ENCODE results near the gene LIMCH1.

Gene LIMCH1

DNA sequence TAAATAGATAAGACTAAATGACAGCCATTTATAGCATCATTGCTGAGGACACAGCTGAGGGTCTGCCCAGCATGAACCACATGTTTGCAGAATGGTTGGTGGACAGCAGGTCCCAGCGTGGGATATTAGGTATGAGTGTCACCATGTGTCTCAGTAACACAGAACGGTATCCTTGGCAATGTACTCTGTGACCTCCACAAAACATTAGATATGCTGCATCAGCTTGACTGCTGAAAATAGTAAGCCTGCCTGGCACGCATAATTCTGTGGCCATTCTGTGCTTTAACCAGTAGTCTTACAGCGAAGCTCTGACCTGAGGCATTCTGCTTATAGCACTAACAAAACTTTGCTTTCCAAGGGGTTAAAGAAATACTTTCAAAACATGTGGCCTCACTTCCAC, 32.0 kb downstream of the LIMCH1 start:
- no peak for DNase-seq

DNA sequence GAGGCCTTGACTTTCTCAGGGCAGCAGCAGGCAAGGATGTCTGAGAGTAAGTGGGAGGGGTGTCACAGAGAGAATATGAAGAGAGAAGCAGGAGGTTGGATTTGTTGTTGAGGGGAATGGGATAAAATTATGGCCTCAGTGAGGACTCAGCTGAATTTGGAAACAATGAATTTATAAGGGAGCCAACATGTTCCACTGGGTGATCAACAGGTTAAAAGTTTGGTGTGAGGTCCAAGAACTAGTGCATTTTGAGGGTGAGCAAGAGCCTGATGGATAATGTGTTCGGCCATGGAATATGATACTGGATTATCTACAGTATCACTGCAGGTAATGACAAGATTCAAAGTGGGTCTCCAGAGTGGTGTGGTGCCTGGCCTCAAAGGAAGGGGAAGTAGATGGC, 33.5 kb downstream of the LIMCH1 start:
- DNase-seq: no peak

DNA sequence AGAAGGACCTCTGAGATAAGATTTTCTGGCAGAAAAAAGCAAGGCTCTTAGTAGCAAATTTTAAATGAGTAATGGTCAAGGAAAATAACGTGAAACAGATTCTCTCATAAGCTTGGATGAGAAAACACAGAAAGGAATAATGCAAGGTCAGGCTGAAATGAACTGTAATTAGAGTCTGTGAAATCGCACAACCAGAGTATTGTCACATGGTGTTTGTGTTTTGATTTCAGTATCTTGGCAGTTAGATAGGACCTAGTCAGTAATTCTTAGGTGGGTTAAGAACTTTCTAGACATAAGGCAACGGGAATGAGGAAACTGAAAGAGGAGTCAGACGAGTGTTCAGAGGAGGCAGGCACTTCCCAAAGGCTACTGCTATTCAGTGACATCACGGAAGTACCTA, 34.6 kb downstream of the LIMCH1 start:
- DNase-seq: no peak

GRCh38 chr4:41572956-41573355, 35.0 kb downstream of the LIMCH1 start:
- DNase-seq: no peak

DNA sequence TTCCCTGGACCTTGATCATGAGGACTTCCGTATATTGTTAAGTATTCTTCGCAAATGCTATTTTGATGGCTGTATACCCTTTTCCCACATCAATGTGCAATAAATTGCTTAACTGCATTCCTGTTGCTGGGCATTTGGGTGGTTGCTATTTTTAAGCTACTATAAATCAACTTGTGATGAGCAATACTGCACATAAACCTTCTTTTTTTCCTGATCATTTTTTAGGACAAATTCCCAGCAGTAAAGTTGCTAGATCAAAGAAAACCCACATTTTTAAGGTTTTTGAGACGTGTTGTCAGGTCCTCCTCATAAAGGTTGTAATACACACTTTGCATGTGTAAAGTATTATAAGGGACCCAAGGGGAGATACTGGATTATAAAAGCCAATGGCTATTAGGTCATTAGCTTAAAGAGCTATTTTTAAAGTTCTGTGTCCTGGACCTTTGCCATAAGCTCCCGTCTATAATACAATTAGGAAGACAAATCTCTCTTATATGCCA, 35.6 kb downstream of the LIMCH1 start:
- no peak for DNase-seq

- no peak for DNase-seq
Measured at GRCh38 chr4:41575207-41575606, 37.2 kb downstream of the LIMCH1 start.

GRCh38 chr4:41575665-41576064, 37.7 kb downstream of the LIMCH1 start:
- no peak for DNase-seq

DNA sequence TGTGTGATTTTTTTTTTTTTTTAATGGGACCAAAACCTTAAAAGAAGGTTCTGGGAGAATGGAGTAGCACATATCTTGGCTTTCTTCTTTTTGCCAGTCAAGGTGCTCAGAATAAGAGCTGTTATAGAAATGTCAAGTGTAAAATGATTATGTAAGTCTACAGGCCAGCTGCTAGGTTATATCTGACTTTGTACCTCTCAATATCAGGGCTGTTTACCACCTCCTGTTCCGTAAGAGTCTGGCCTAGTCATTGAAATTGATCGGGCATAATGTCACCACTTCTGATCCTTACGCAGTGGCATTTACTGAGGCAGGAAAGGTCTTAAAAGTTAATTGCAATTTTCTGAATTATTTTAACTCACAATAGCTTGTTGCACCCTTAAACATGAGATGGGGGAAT, 41.1 kb downstream of the LIMCH1 start:
- DNase-seq: no peak

DNA sequence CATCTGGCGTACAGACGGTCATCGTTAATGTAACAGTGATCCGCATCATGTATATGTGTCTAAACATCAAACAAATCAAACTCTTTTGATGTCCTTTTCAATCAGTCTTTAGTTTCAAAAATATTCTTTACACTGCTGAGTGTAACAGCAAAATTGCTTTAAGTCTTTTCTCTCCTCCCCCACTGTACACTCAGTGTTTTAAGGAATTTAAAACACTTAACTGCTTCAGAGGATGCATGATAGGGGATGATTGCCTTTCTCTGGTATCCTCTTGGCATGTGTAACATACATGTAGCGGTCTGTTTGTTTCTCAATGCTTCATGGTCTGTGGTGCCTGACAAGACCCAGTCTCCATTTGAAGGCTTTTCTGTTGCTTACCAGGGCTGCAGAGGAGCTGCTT, 41.6 kb downstream of the LIMCH1 start:
- no peak for DNase-seq

- no peak for DNase-seq
Measured at GRCh38 chr4:41580007-41580406, 42.0 kb downstream of the LIMCH1 start.

DNA sequence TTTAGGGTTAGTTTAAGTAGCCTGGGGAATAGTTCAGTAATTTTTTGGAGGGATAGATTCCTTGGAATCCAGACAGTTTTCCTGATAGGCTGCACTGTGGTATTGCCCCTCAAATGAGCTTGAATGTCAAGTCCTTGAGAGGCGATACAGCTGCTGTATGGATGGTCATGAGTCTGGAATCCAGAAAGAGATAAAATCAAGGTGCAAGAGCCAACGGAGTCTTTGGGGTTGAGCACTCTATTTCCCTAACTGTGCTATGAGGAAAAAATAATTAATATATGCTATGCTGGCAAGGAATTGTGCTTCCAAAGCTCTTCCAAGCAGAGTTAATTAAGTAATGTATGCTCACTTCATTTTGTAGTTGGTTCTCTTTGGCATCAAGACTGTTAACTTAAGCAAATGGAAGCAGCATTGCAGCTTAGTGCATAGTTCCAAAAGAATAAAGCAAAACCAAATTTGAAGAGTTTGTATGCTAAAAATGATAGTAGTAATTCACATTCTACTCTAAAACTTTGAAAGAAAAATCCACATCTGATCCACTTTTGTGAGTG, 48.8 kb downstream of the LIMCH1 start:
- DNase-seq: no peak

DNA sequence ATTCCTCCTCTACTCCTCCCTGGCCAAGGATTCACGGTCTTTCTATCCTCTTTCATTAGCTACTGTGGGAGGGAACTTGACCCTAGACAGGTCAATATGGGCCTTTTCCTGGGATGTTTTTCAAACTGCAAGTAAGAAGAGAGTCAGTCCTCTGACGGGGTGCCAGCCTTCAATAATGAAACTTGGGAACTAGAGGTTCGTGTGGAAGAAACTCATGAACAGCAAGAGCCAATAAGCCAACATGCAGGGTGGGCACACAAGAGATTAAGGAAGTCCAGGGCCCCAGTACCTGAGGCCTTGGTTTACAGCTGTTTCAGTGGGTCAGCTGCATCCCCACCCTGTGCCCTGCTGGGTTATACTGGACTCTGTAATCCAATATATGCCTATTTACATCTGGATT, 49.3 kb downstream of the LIMCH1 start:
- DNase-seq: no peak

- DNase-seq: no peak
Measured at GRCh38 chr4:41590591-41590990, 52.6 kb downstream of the LIMCH1 start.

GRCh38 chr4:41594432-41594831, 56.5 kb downstream of the LIMCH1 start:
- no peak for DNase-seq

DNA sequence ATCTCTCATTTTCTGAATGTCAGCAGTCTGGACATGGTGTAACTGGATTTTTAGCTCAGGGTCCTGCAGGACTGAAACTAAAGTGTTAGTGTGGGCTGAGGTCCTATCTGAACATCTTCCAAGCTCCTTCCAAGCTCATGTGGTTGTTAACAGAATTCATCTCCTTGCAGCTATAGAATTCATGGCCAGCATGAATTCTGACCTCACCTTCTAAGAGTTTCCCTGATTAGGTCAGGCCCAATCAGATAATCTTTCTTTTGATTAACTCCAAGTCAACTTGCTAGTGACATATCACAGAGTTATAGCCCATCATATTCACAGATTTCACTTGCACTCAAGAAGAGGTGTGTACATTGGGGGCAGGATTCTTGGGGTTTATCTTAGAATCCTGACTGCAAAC, 59.5 kb downstream of the LIMCH1 start:
- DNase-seq: no peak

- DNase-seq: no peak
Measured at GRCh38 chr4:41598580-41598979, 60.6 kb downstream of the LIMCH1 start.

DNA sequence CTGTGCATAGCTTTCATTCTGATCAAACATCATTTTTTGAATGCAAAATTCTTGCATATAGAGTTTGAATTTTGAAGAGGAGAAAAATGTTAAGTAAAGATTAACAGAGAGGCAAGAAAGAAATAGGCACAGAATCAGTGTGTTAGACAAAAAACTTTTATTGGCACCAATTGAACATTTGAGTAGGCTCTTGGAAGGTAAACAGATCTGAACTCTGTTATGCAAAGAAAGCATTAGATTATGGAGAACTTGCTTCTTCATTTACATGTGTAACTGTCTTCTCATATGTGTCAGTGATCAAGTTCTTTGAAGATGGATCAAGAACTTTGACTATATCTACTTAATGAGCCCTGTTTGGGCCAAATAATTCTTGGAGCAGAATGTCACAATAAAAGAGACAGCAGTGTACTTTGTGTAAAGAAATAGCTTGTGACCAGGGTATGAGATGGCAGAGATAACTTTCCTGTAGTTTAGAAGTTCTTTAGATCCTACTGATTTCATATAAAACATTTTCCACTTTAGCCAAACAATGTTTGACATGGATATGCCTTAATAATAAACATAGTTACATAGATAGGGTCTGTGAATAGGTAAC, 61.3 kb downstream of the LIMCH1 start:
- DNase-seq: no peak

DNA sequence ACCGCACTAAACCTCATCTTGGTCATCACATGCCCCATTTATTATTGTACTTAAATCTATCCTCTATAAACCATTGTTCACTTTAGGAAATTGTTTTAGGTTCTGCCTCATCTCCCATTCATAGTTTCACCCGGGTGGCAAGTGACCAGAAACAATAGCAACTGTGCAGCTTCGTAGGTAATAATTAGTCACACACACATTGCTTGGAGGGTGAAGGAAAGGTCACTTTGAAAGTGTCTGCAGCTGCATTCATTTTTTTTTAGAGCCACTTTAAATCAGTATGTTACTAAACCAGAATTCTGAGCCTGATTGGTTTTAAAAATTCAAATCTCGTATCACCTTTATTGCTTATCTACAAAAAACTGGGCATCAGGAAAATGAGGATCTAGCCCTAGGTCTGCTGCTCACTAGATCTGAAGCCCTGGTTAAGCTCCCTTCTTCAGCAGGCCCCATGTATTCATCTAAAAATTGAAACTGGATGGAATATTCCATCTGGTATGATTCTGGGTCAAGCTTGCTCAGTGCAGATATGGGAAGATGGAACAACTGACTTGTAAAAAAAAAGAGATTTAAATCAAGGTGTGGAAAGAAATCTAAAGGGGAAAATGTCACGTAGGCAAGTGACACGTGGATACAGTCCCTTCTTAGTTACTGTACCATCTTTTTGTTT, 62.4 kb downstream of the LIMCH1 start:
- DNase-seq: no peak

GRCh38 chr4:41601025-41601424, 63.1 kb downstream of the LIMCH1 start:
- no peak for DNase-seq

DNA sequence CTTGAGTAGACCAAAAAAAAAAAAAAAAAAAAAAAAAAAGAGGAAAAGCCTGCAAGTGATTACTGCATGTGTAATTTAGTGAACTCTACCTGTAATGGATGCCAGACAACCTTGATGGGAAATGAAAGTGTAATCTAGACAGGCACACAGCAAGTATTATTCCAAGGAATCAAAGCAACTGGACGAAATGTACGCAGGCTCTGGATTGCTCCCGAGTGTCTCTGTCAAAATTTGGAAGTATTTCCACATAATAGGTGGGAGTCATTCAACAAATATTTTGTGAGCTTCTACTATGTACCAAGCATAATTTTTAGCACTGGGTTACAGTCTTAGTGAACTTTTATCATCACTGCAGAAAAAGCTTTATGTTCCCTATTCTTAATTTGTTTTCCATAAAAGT, 64.2 kb downstream of the LIMCH1 start:
- DNase-seq: no peak

- no peak for DNase-seq
Measured at GRCh38 chr4:41602886-41603498, 65.0 kb downstream of the LIMCH1 start.

DNA sequence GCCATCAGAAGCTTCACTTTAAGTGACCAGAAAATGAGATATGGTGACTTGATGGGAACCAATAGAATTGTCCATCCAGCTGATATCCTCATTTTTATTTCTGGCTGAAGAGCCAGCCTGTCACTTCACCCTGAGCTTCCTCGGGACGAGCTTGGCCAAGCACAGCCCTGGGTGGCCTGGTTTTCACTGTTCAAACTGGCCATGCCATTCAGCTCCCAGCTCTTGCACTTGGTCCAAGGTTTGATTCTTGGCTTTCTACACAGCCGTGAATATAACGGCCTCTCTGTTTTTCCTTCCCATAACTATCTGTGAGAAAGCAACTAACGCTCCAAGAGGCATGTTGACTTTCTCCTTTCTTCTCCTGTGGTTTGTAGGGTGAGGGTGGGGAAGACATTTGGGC, 71.9 kb downstream of the LIMCH1 start:
- no peak for DNase-seq

DNA sequence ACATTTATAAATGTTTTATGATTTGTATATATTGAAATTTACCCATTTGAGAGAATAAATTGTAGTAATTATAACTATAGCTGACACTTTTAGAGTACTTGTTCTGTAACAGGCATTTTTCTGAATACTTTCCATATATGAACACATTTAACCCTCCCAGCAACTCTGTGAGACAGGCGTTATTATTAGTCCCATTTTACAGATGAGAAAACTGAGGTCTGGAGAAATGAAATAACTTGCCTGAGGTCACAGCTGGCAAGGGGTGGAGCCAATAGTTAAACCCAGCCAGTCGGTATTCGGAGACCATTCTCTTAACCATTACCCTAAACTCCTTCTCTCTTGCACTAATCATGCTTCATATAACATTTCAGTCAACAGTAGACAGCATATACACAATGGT, 72.5 kb downstream of the LIMCH1 start:
- no peak for DNase-seq

DNA sequence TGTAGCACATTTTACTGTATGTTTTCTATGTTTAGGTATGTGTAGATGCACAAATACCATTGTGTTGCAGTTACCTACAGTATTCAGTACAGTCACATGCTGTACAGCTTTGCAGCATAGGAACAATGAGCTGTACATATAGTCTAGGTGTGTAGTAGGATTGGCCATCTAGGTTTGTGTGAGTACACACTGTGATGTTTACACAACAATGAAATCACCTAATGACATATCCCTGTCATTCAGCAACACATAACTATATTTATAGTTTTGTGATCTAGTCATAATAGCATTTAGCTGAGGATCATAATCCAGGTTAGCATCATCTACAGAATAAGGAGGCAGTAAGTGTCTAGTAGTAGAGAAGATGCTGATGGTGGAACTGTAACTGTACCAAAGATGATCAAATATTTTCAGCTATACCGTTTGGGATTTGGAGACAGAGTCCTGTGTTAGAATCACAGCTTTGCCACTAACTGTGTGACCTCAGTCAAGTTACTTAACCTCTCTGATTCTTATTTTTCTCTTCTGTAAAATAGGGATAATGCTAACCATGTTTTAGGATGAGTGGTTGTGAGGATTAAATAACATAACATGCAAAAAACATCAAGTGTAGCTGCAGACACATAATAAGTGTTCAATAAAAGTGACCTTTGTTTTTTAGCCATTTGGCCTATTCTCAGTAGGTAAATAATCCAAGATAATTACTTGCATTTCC, 73.3 kb downstream of the LIMCH1 start:
- DNase-seq: no peak
